GM08714 (cell line): ENCODE measurements around the gene DUSP12.

ENCODE experiments used
- H3K4me3 ChIP-seq: fragments of 200-500 bp; sonication (Bioruptor generic); 2 replicates; pipeline ENCODE4 v1.5.1; 2014; ENCODE audit warnings: mild to moderate bottlenecking, low read length, inconsistent platforms
- ZNF274 ChIP-seq: IDR thresholded peaks from 2 replicates; pipeline ENCODE4 v1.6.1; 2012; ENCODE audit warnings: mild to moderate bottlenecking, low read depth, low read length

The DUSP12 gene

GRCh38 chr1:161801955-161802354, 52.4 kb downstream of the DUSP12 start:
- H3K4me3 ChIP-seq = no peak overlapping the region
- TF ChIP-seq ZNF274 = no peak

GRCh38 chr1:161803181-161803580, 53.6 kb downstream of the DUSP12 start:
- no peak for TF ChIP-seq ZNF274
- no peak overlapping the region for H3K4me3 ChIP-seq

- H3K4me3 ChIP-seq = no peak overlapping the region
- TF ChIP-seq ZNF274 = no peak
Measured at GRCh38 chr1:161805399-161806197, 56.0 kb downstream of the DUSP12 start.
